H9 (cell line): ENCODE results near the gene SPINT2. TPM values are rescaled to one million over a fixed set of nuclear protein-coding genes. Genes with fewer than 3 reads are reported as not detected.

Experiments used
- DNase-seq: peaks from one replicate; pipeline ENCODE4 v3.0.0-alpha.2; 2017
- H2AFZ ChIP-seq: one replicate; pipeline ENCODE4 v1.6.1; 2013; ENCODE audit warnings: mild to moderate bottlenecking, low read length, control low read depth, moderate library complexity
- H2AK5ac ChIP-seq: 2 replicates; pipeline ENCODE4 v1.6.1; 2013; ENCODE audit warnings: low read length, control low read depth, mixed read lengths; ENCODE audit not compliant: insufficient read length
- H2BK120ac ChIP-seq: one replicate; pipeline ENCODE4 v1.6.1; 2013; ENCODE audit warnings: low read depth, mild to moderate bottlenecking, low read length, control low read depth, inconsistent platforms; ENCODE audit not compliant: poor library complexity, severe bottlenecking
- H2BK12ac ChIP-seq: 2 replicates; pipeline ENCODE4 v1.6.1; 2013; ENCODE audit warnings: low read length, control low read depth, mixed read lengths, low read depth; ENCODE audit not compliant: insufficient read length
- H2BK15ac ChIP-seq: 2 replicates; pipeline ENCODE4 v1.6.1; 2013; ENCODE audit warnings: low read depth, low read length, control low read depth
- H2BK20ac ChIP-seq: one replicate; pipeline ENCODE4 v1.6.1; 2013; ENCODE audit warnings: low read depth, mild to moderate bottlenecking, low read length, control low read depth, inconsistent platforms; ENCODE audit not compliant: poor library complexity, severe bottlenecking
- H2BK5ac ChIP-seq: 2 replicates; pipeline ENCODE4 v1.6.1; 2013; ENCODE audit warnings: low read length, control low read depth, mixed read lengths; ENCODE audit not compliant: insufficient read length
- H3K14ac ChIP-seq: 2 replicates; pipeline ENCODE4 v1.6.1; 2013; ENCODE audit warnings: low read length, control low read depth; ENCODE audit not compliant: insufficient read depth
- H3K18ac ChIP-seq: 2 replicates; pipeline ENCODE4 v1.6.1; 2013; ENCODE audit warnings: low read depth, mild to moderate bottlenecking, mixed read lengths, low read length, control low read depth; ENCODE audit not compliant: insufficient read length
- H3K23ac ChIP-seq: 2 replicates; pipeline ENCODE4 v1.6.1; 2013; ENCODE audit warnings: low read length, control low read depth, mixed read lengths, low read depth; ENCODE audit not compliant: insufficient read length
- H3K23me2 ChIP-seq: 2 replicates; pipeline ENCODE4 v1.6.1; 2013; ENCODE audit warnings: low read depth, mild to moderate bottlenecking, mixed read lengths, low read length, control low read depth; ENCODE audit not compliant: insufficient read length, poor library complexity, severe bottlenecking
- H3K27ac ChIP-seq: 2 replicates; pipeline ENCODE4 v1.5.1; 2013; ENCODE audit warnings: low read length, control low read depth, mixed read lengths, low read depth; ENCODE audit not compliant: insufficient read length
- H3K27me3 ChIP-seq: 2 replicates; pipeline ENCODE4 v1.6.1; 2013; ENCODE audit warnings: low read length, control low read depth, inconsistent platforms; ENCODE audit not compliant: insufficient read depth
- H3K4ac ChIP-seq: 2 replicates; pipeline ENCODE4 v1.6.1; 2013; ENCODE audit warnings: low read depth, mild to moderate bottlenecking, control low read depth, inconsistent platforms, low read length, moderate library complexity
- H3K4me1 ChIP-seq: 2 replicates; pipeline ENCODE4 v1.6.1; 2013; ENCODE audit warnings: low read length, control low read depth, inconsistent platforms; ENCODE audit not compliant: insufficient read depth
- H3K4me2 ChIP-seq: 2 replicates; pipeline ENCODE4 v1.6.1; 2013; ENCODE audit warnings: low read length, control low read depth, mixed read lengths; ENCODE audit not compliant: insufficient read length, insufficient read depth
- H3K56ac ChIP-seq: 2 replicates; pipeline ENCODE4 v1.6.1; 2013; ENCODE audit warnings: low read depth, mild to moderate bottlenecking, mixed read lengths, low read length, control low read depth; ENCODE audit not compliant: insufficient read length
- H3K79me1 ChIP-seq: 2 replicates; pipeline ENCODE4 v1.6.1; 2013; ENCODE audit warnings: low read depth, mild to moderate bottlenecking, moderate library complexity, low read length, control low read depth, inconsistent platforms; ENCODE audit not compliant: insufficient read depth, poor library complexity, severe bottlenecking
- H3K79me2 ChIP-seq: 2 replicates; pipeline ENCODE4 v1.6.1; 2013; ENCODE audit warnings: low read length, control low read depth, inconsistent platforms; ENCODE audit not compliant: insufficient read depth
- H3K9ac ChIP-seq: 2 replicates; pipeline ENCODE4 v1.6.1; 2013; ENCODE audit warnings: low read length, control low read depth, mixed read lengths; ENCODE audit not compliant: insufficient read length; ENCODE audit errors: extremely low read depth
- H3K9me3 ChIP-seq: one replicate; pipeline ENCODE4 v1.6.1; 2013; ENCODE audit warnings: low read depth, low read length, inconsistent platforms; ENCODE audit not compliant: control insufficient read depth
- H3T11ph ChIP-seq: one replicate; pipeline ENCODE4 v1.6.1; 2013; ENCODE audit warnings: mild to moderate bottlenecking, low read length, control low read depth, inconsistent platforms
- H4K20me1 ChIP-seq: one replicate; pipeline ENCODE4 v1.6.1; 2013; ENCODE audit not compliant: control insufficient read depth, insufficient read length, insufficient read depth
- H4K5ac ChIP-seq: 2 replicates; pipeline ENCODE4 v1.6.1; 2013; ENCODE audit warnings: low read depth, mild to moderate bottlenecking, mixed read lengths, low read length, control low read depth; ENCODE audit not compliant: insufficient read length
- H4K8ac ChIP-seq: replicated peaks from 2 replicates; pipeline ENCODE4 v1.6.1; 2013; ENCODE audit warnings: low read length, control low read depth, mixed read lengths, low read depth; ENCODE audit not compliant: insufficient read length
- H4K91ac ChIP-seq: 2 replicates; pipeline ENCODE4 v1.6.1; 2013; ENCODE audit warnings: low read depth, mild to moderate bottlenecking, moderate library complexity, mixed read lengths, low read length, control low read depth; ENCODE audit not compliant: insufficient read length
- H3K27ac Mint-ChIP-seq, 3 experiments: 2 replicates in 2 of 3; 3 replicates in 1 of 3; pipeline ENCODE4 v1.8.0; 2020 to 2021; ENCODE audit warnings: mixed read lengths in 3 of 3, mild to moderate bottlenecking in 1 of 3, moderate library complexity in 1 of 3
- H3K27me3 Mint-ChIP-seq: 2 replicates; pipeline ENCODE4 v1.8.0; 2021; ENCODE audit warnings: low read depth, mild to moderate bottlenecking, moderate library complexity, mixed read lengths
- H3K36me3 Mint-ChIP-seq, 3 experiments: 2 replicates in 2 of 3; 3 replicates in 1 of 3; pipeline ENCODE4 v1.8.0; 2020 to 2021; ENCODE audit warnings: low read depth in 3 of 3, mixed read lengths in 3 of 3; ENCODE audit not compliant: insufficient read depth in 1 of 3
- H3K4me1 Mint-ChIP-seq, 2 experiments: 2 replicates each; pipeline ENCODE4 v1.8.0; 2020; ENCODE audit warnings: mixed read lengths in 2 of 2
- H3K4me3 Mint-ChIP-seq, 2 experiments: 2 replicates in 1 of 2; 3 replicates in 1 of 2; pipeline ENCODE4 v1.8.0; 2020 to 2021; ENCODE audit warnings: mild to moderate bottlenecking in 2 of 2, mixed read lengths in 2 of 2, moderate library complexity in 1 of 2
- H3K9me3 Mint-ChIP-seq, 2 experiments: 2 replicates in 1 of 2; 3 replicates in 1 of 2; pipeline ENCODE4 v1.8.0; 2020; ENCODE audit warnings: mild to moderate bottlenecking in 2 of 2, mixed read lengths in 2 of 2, moderate library complexity in 1 of 2
- WGBS: extraction: QIAGEN DNeasy Blood & Tissue Kit; methylation state at CpG from one replicate; pipeline ENCODE4 v1.1.7; 2013; ENCODE audit warnings: missing lambda C conversion rate, low lambda C conversion rate, mixed read lengths; ENCODE audit not compliant: insufficient read length; ENCODE audit errors: extremely low coverage; 5-methylcytosine and 5-hydroxymethylcytosine counted together
- total RNA-seq: library from RNA; stranded (reverse); gene quantifications from 2 replicates; pipeline ENCODE4 v1.2.1, GENCODE V29; 2021
- TF ChIP-seq, protein P1 (sequence below): fragments of 200-600 bp; sonication (generic); conservative IDR thresholded peaks from 3 replicates; pipeline ENCODE4 v1.8.0; 2021; ENCODE audit warnings: antibody characterized with exemption, mild to moderate bottlenecking

Gene SPINT2
- total RNA-seq, 1 experiment from 2014 or later = 283 TPM

DNA sequence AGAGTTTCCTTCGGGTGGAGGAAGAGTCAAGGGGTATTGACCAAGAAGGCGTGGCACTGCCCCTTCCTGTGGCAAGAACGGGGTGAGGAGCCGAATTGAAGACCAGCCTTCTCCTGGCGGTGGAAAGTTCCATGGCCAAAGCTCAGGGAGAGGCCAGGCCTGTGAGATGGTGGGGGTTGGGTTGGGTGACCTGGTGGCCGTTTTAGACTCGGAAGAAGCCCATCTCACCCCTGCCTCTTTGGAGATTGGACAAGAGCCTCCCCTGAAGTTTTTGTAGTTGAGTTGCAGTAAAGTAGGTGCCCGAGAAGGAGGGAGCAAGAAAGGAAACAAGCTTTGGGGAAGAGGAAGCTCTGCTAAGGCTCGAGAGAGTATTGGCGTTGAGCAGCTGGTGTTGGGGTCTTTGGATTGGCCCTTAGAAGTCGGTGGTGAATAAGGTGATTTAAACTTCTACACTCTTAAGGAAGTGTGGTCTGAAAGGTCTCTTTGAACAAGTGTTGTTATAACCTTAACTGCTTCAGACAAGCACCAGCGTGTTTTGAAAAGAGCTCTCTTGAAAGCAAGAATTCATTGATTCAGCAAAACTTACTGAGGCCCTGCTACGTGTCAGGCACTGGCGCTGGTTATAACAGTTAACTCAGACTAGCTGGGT is 964 bp downstream of the SPINT2 start:
- peaks cover 0 to 16% (median 10%) of the 10 kb centered on the region in 3 experiments; a peak in 2 of 7 replicates for H3K36me3 Mint-ChIP-seq
- no peak overlapping the region for H3K23ac ChIP-seq
- H3K18ac ChIP-seq = peak overlapping the region; percentile 80
- no peak overlapping the region for H2BK15ac ChIP-seq
- H3K9ac ChIP-seq = peak overlapping the region; percentile 91
- H4K20me1 ChIP-seq = no peaks in the 10 kb centered on the region
- H3K9me3 ChIP-seq = no peaks in the 10 kb centered on the region
- H3K27ac ChIP-seq = no peak overlapping the region
- peaks cover 35% of the 10 kb centered on the region; the same call in 1 of the 2 replicates for H3K79me2 ChIP-seq
- H4K5ac ChIP-seq = no peak overlapping the region
- no peaks in the 10 kb centered on the region for H3K27me3 ChIP-seq
- peaks cover 12% of the 10 kb centered on the region; the same call in 1 of the 2 replicates for H3K4me1 ChIP-seq
- no peak overlapping the region for H2BK12ac ChIP-seq
- no peak overlapping the region for H2BK120ac ChIP-seq
- H3T11ph ChIP-seq = no peak overlapping the region
- H4K8ac ChIP-seq = no peak overlapping the region
- H4K91ac ChIP-seq = no peak overlapping the region
- H2AK5ac ChIP-seq = no peak overlapping the region
- no peak for DNase-seq
- no peak overlapping the region for H2BK5ac ChIP-seq
- peak overlapping the region; percentile 89; the same call in 1 of the 2 replicates for H3K14ac ChIP-seq
- H2AFZ ChIP-seq = no peak overlapping the region
- no peaks in the 10 kb centered on the region; a peak in 2 of 5 replicates for H3K9me3 Mint-ChIP-seq
- peak overlapping the region; percentile 95 to 99 (median 99) for H3K27ac Mint-ChIP-seq
- peak overlapping the region; percentile 96 to 100 for H3K4me3 Mint-ChIP-seq
- H3K4me1 Mint-ChIP-seq = peaks cover 53 to 59% of the 10 kb centered on the region in 2 experiments
- no peaks in the 10 kb centered on the region for H3K27me3 Mint-ChIP-seq
- no peak overlapping the region for H3K4ac ChIP-seq
- H3K56ac ChIP-seq = no peak overlapping the region
- H3K23me2 ChIP-seq = peaks cover 11% of the 10 kb centered on the region
- H3K79me1 ChIP-seq = peaks cover 9% of the 10 kb centered on the region
- TF ChIP-seq, protein P1, sequence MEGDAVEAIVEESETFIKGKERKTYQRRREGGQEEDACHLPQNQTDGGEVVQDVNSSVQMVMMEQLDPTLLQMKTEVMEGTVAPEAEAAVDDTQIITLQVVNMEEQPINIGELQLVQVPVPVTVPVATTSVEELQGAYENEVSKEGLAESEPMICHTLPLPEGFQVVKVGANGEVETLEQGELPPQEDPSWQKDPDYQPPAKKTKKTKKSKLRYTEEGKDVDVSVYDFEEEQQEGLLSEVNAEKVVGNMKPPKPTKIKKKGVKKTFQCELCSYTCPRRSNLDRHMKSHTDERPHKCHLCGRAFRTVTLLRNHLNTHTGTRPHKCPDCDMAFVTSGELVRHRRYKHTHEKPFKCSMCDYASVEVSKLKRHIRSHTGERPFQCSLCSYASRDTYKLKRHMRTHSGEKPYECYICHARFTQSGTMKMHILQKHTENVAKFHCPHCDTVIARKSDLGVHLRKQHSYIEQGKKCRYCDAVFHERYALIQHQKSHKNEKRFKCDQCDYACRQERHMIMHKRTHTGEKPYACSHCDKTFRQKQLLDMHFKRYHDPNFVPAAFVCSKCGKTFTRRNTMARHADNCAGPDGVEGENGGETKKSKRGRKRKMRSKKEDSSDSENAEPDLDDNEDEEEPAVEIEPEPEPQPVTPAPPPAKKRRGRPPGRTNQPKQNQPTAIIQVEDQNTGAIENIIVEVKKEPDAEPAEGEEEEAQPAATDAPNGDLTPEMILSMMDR = no peak
- no CpG with 5 or more reads among the region's 14 CpGs for WGBS
- H3K4me2 ChIP-seq = peak overlapping the region; percentile 95
- no peak overlapping the region for H2BK20ac ChIP-seq
